GM21381 (cell line): ENCODE measurements around the gene USP47.
A peak's percentile ranks its signal among the peaks of the same experiment; 100 is the strongest.

ENCODE experiments used
- ATAC-seq: cut with Tn5 transposase; IDR thresholded peaks from one replicate; pipeline ENCODE4 v1.9.1; 2021; ENCODE audit warnings: mild to moderate bottlenecking, moderate library complexity; ENCODE audit not compliant: unreplicated experiment

USP47 gene

GRCh38 chr11:11841723-11842420 is at the start of gene USP47:
Gene USP47 (plus strand): TSS chr11:11841972. CDS start chr11:11842186, 214 bp downstream.
- peak; percentile 74 for ATAC-seq

- ATAC-seq = no peak
These were observed 48.7 kb upstream of the USP47 start for GRCh38 chr11:11793073-11793472.

- no peak for ATAC-seq
These were observed 43.0 kb upstream of the USP47 start for GRCh38 chr11:11798586-11799438.

- no peak for ATAC-seq
These were observed 36.5 kb upstream of the USP47 start for GRCh38 chr11:11805228-11805627.

- no peak for ATAC-seq
These were observed 35.7 kb upstream of the USP47 start for GRCh38 chr11:11806074-11806473.

GRCh38 chr11:11806586-11806985 is 35.2 kb upstream of the USP47 start:
- ATAC-seq = no peak

- no peak for ATAC-seq
These were observed 33.7 kb upstream of the USP47 start for GRCh38 chr11:11807811-11808782.

GRCh38 chr11:11808992-11809615 is 32.7 kb upstream of the USP47 start:
- ATAC-seq = no peak

- no peak for ATAC-seq
These were observed 30.7 kb upstream of the USP47 start for GRCh38 chr11:11810764-11811726.

GRCh38 chr11:11813288-11813962 is 28.3 kb upstream of the USP47 start:
- no peak for ATAC-seq

GRCh38 chr11:11814614-11815452 is 26.9 kb upstream of the USP47 start:
- no peak for ATAC-seq

GRCh38 chr11:11816511-11817314 is 25.1 kb upstream of the USP47 start:
- no peak for ATAC-seq

GRCh38 chr11:11817957-11818356 is 23.8 kb upstream of the USP47 start:
- ATAC-seq = no peak

GRCh38 chr11:11818529-11819121 is 23.1 kb upstream of the USP47 start:
- no peak for ATAC-seq

GRCh38 chr11:11821899-11822298 is 19.9 kb upstream of the USP47 start:
- ATAC-seq = no peak

- no peak for ATAC-seq
These were observed 18.8 kb upstream of the USP47 start for GRCh38 chr11:11822946-11823345.

GRCh38 chr11:11826260-11826659 is 15.5 kb upstream of the USP47 start:
- no peak for ATAC-seq
